Measurements from ENCODE around the gene C4orf50.

GRCh38 chr4:6058531-6059374, 40.5 kb upstream of the C4orf50 start:
- TF ChIP-seq POLR2A (IDR thresholded peaks at IDR 0.05; ENCODE audit: insufficient read depth in 1 of 2, low read depth in 2 of 2, low read length in 2 of 2) (no peak), ZSCAN9 (CRISPR knock-in tag; IDR thresholded peaks at IDR 0.05; ENCODE audit: borderline replicate concordance) (no peak), BHLHE40 (IDR thresholded peaks at IDR 0.05; ENCODE audit: low read length) (no peak), CTCF (CRISPR knock-in tag; IDR thresholded peaks at IDR 0.05) (no peak), NR3C1 (CRISPR knock-in tag; IDR thresholded peaks at IDR 0.05) (no peak), HDAC6 (IDR thresholded peaks at IDR 0.05; ENCODE audit: low read depth, low read length) (no peak), ELF4 (CRISPR knock-in tag; IDR thresholded peaks at IDR 0.05; ENCODE audit: borderline replicate concordance) (no peak), PHB2 (IDR thresholded peaks at IDR 0.05; ENCODE audit: partially characterized antibody) (no peak), EP300 (IDR thresholded peaks at IDR 0.05; ENCODE audit: low read depth in 2 of 2, low read length in 2 of 2) (no peak), EP300 (CRISPR knock-in tag; IDR thresholded peaks at IDR 0.05; ENCODE audit: borderline replicate concordance) (no peak), POLR2AphosphoS5 (IDR thresholded peaks at IDR 0.05; ENCODE audit: low read depth, low read length) (no peak)
- TF ChIP-seq, protein P1, sequence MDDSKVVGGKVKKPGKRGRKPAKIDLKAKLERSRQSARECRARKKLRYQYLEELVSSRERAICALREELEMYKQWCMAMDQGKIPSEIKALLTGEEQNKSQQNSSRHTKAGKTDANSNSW (CRISPR knock-in tag; IDR thresholded peaks at IDR 0.05; ENCODE audit: borderline replicate concordance): no peak
- TF ChIP-seq, protein P2, sequence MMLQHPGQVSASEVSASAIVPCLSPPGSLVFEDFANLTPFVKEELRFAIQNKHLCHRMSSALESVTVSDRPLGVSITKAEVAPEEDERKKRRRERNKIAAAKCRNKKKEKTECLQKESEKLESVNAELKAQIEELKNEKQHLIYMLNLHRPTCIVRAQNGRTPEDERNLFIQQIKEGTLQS (CRISPR knock-in tag; IDR thresholded peaks at IDR 0.05): no peak

Data from HepG2 (cell line).